Fibroblast of mammary gland (primary cell): ENCODE results near the gene TSC22D2.

Experiments
- DNase-seq: peaks from one replicate; pipeline ENCODE4 v3.0.0-alpha.2; 2010; ENCODE audit warnings: low read depth
- H3K4me3 ChIP-seq: 2 replicates; pipeline ENCODE4 v1.5.1; 2011; ENCODE audit warnings: low read depth, mild to moderate bottlenecking, low read length, moderate library complexity; ENCODE audit not compliant: control insufficient read depth
- TF ChIP-seq, protein P1 (sequence below): conservative IDR thresholded peaks from 2 replicates; pipeline ENCODE4 v1.5.1; 2011; ENCODE audit warnings: low read depth, low read length, inconsistent platforms; ENCODE audit not compliant: control insufficient read depth, insufficient read depth

The TSC22D2 gene

DNA sequence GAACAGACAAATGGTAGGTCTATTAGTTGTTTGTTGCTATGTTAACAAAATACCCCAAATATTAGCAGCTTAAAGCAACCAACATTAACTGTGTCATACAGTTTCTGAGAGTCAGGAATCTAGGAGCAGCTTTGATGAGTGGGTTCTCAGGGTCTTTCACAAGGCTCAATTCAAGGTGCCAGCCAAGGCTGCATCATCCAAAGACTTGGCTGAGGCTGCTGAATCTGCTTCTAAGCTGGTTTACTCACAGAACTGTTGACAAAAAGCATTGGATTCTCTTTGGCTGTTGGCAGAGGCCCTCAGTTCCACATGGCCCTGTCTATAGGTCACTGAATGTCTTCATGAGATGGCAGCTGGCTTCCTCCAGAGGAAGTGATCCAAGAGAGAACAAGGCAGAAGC is 40.3 kb upstream of the TSC22D2 start:
- TF ChIP-seq, protein P1, sequence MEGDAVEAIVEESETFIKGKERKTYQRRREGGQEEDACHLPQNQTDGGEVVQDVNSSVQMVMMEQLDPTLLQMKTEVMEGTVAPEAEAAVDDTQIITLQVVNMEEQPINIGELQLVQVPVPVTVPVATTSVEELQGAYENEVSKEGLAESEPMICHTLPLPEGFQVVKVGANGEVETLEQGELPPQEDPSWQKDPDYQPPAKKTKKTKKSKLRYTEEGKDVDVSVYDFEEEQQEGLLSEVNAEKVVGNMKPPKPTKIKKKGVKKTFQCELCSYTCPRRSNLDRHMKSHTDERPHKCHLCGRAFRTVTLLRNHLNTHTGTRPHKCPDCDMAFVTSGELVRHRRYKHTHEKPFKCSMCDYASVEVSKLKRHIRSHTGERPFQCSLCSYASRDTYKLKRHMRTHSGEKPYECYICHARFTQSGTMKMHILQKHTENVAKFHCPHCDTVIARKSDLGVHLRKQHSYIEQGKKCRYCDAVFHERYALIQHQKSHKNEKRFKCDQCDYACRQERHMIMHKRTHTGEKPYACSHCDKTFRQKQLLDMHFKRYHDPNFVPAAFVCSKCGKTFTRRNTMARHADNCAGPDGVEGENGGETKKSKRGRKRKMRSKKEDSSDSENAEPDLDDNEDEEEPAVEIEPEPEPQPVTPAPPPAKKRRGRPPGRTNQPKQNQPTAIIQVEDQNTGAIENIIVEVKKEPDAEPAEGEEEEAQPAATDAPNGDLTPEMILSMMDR = no peak
- H3K4me3 ChIP-seq = no peak overlapping the region
- peak; percentile 59 for DNase-seq

- TF ChIP-seq, protein P1 = peak; percentile 34
- H3K4me3 ChIP-seq = peak overlapping the region; percentile 49
- peak; percentile 95 for DNase-seq
Measured at GRCh38 chr3:150370122-150370602, 37.9 kb upstream of the TSC22D2 start.

- H3K4me3 ChIP-seq = peak overlapping the region; percentile 49
- TF ChIP-seq, protein P1 = no peak
- DNase-seq = no peak
Measured at GRCh38 chr3:150370999-150371398, 37.1 kb upstream of the TSC22D2 start.

- peak overlapping the region; percentile 49 for H3K4me3 ChIP-seq
- TF ChIP-seq, protein P1 = no peak
- DNase-seq = peak; percentile 98
Measured at GRCh38 chr3:150371741-150372254, 36.3 kb upstream of the TSC22D2 start.

DNA sequence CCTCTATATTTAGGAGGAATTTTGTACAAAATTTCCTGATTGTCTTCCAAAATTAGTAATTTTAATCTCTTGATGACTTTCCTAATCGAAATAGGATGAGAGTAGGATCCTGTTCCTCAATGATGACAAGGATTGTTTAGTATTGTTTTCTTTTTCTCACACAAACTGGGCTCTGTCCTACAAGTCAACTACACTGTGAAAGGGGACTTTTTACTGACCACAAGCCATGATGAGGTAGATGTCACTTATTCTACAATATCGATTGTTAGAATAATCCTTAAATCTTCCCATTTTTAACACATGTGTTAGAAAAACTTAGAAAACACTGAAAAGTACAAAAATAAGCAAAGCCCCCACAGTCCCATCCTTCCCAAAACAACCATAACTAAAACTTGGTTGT is 35.8 kb upstream of the TSC22D2 start:
- H3K4me3 ChIP-seq = no peak overlapping the region
- TF ChIP-seq, protein P1 = no peak
- DNase-seq = no peak

- no peak overlapping the region for H3K4me3 ChIP-seq
- TF ChIP-seq, protein P1 = peak; percentile 37
- peak; percentile 20 for DNase-seq
Measured at GRCh38 chr3:150372722-150373121, 35.4 kb upstream of the TSC22D2 start.

DNA sequence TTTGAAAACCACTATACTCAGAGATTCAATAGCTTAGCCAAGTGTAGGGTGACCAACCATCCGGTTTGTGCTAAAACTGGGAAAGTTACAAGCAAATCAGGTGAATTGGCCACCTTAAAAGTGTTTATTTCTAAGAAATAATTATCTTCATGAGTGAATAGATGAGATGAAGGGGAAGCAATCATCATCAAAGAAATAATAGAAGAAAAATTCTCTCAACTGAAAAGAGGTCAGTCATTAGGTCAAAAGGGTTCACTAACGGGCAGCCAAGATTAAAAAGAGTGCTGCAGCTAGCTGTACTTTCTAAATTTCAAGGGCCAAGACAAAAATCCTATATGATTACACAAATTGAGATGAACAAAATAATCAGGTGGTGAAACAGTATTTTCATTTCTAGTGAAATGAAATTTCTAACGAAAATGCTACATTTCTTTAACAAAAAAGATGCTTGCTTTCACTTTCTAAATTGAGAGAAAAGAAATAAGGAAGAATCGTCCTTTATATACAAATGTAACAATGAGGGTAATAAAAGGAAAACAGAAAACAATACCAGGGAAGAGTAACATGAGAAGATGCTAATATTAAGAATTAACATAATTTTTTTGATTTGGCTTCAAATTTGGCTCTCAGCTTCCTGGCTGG is 34.7 kb upstream of the TSC22D2 start:
- TF ChIP-seq, protein P1 = no peak
- no peak for DNase-seq
- H3K4me3 ChIP-seq = no peak overlapping the region
